ENCODE measurements around the gene NUDT16L1. TPM values are rescaled to one million over a fixed set of nuclear protein-coding genes. Genes with fewer than 3 reads are reported as not detected.

Gene NUDT16L1
- total and polyA plus RNA-seq, 2 of the 13 experiments (the other 11 are each of a cell fraction or from before 2014, with no cell fraction given): 28.0 to 40.5 TPM

GRCh38 chr16:4734063-4734729 is 40.8 kb downstream of the NUDT16L1 start, which contains the start of the genes ANKS3 and DNAAF8 (continued):
- TF ChIP-seq ZNF143 (CRISPR knock-in tag; IDR thresholded peaks at IDR 0.05) (peak; percentile 93), MXD1 (CRISPR knock-in tag; IDR thresholded peaks at IDR 0.05) (peak; percentile 86; the same call in 1 of the 2 replicates), E2F5 (CRISPR knock-in tag; conservative IDR thresholded peaks at IDR 0.05) (peak; percentile 44; the same call in 1 of the 2 replicates), ZGPAT (CRISPR knock-in tag; IDR thresholded peaks at IDR 0.05) (peak; percentile 85; the same call in 1 of the 2 replicates), ZFP36 (IDR thresholded peaks at IDR 0.05; ENCODE audit: borderline replicate concordance, low read depth, low read length, partially characterized antibody) (no peak), ZNF720 (CRISPR knock-in tag; IDR thresholded peaks at IDR 0.05) (no peak), ZNF780A (CRISPR knock-in tag; IDR thresholded peaks at IDR 0.05) (peak; percentile 34; the same call in 1 of the 2 replicates), TRAFD1 (CRISPR knock-in tag; IDR thresholded peaks at IDR 0.05; ENCODE audit: borderline replicate concordance) (no peak), ZFP41 (CRISPR knock-in tag; IDR thresholded peaks at IDR 0.05; ENCODE audit: borderline replicate concordance) (no peak), ZNF605 (CRISPR knock-in tag; IDR thresholded peaks at IDR 0.05) (no peak), HNF1A (IDR thresholded peaks at IDR 0.05; ENCODE audit: low read depth) (no peak), HNF1A (CRISPR knock-in tag; IDR thresholded peaks at IDR 0.05; ENCODE audit: borderline replicate concordance) (peak; percentile 44; the same call in 1 of the 2 replicates), SPEN (CRISPR knock-in tag; IDR thresholded peaks at IDR 0.05; ENCODE audit: low read depth) (peak; percentile 90), PITX1 (CRISPR knock-in tag; IDR thresholded peaks at IDR 0.05) (no peak), USF2 (IDR thresholded peaks at IDR 0.05; ENCODE audit: low read depth, low read length) (no peak), USF2 (CRISPR knock-in tag; IDR thresholded peaks at IDR 0.05; ENCODE audit: borderline replicate concordance) (no peak)

Data from HepG2 (cell line).